Liver (tissue), 9 donors: ENCODE data around the gene PCID2. TPM values are rescaled to one million over a fixed set of nuclear protein-coding genes. Genes with fewer than 3 reads are reported as not detected.

Experiments used
- DNase-seq: peaks from one replicate; pipeline ENCODE4 v3.0.0-alpha.2; 2017; ENCODE audit warnings: low spot score
- H3K27ac ChIP-seq, 2 donors: one replicate each; pipeline ENCODE4 v1.7.0; 2013; ENCODE audit warnings: inconsistent platforms in 2 of 2, low read length in 2 of 2, control low read depth in 1 of 2, low read depth in 1 of 2, mild to moderate bottlenecking in 1 of 2
- H3K27me3 ChIP-seq, 4 donors: one replicate each; pipeline versions ENCODE4 v1.6.1 to v1.7.0; 2013; ENCODE audit warnings: low read length in 3 of 4, inconsistent platforms in 1 of 4, mild to moderate bottlenecking in 1 of 4, moderate library complexity in 1 of 4; ENCODE audit not compliant: control insufficient read depth in 4 of 4, insufficient read depth in 4 of 4
- H3K36me3 ChIP-seq, 4 donors: one replicate each; pipeline versions ENCODE4 v1.6.1 to v1.7.0; 2013; ENCODE audit warnings: low read length in 3 of 4, mild to moderate bottlenecking in 3 of 4, low read depth in 1 of 4, moderate library complexity in 1 of 4; ENCODE audit not compliant: control insufficient read depth in 4 of 4, insufficient read depth in 3 of 4
- H3K4me1 ChIP-seq, 4 donors: one replicate each; pipeline versions ENCODE4 v1.6.1 to v1.7.0; 2013; ENCODE audit warnings: low read length in 3 of 4, mild to moderate bottlenecking in 3 of 4, moderate library complexity in 1 of 4; ENCODE audit not compliant: control insufficient read depth in 4 of 4, insufficient read depth in 4 of 4
- H3K4me3 ChIP-seq, 3 donors: one replicate each; pipeline versions ENCODE4 v1.6.1 to v1.7.0; 2013; ENCODE audit warnings: low read length in 3 of 3, control low read depth in 1 of 3, low read depth in 1 of 3, mild to moderate bottlenecking in 1 of 3
- H3K9ac ChIP-seq, 2 donors: one replicate each; pipeline ENCODE4 v1.7.0; 2013; ENCODE audit warnings: low read length in 2 of 2, mild to moderate bottlenecking in 2 of 2, moderate library complexity in 2 of 2, control low read depth in 1 of 2, low read depth in 1 of 2
- H3K9me3 ChIP-seq, 4 donors: one replicate each; pipeline versions ENCODE4 v1.6.1 to v1.7.0; 2013; ENCODE audit warnings: low read length in 3 of 4; ENCODE audit not compliant: control insufficient read depth in 4 of 4
- EGR1 ChIP-seq, 2 donors: IDR thresholded peaks; 2 replicates each; pipeline ENCODE4 v1.6.1; 2016 to 2018; ENCODE audit warnings: antibody characterized with exemption in 2 of 2, low read depth in 2 of 2
- FOXA1 ChIP-seq: IDR thresholded peaks from 2 replicates; pipeline ENCODE4 v1.6.1; 2016; ENCODE audit warnings: antibody characterized with exemption
- FOXA2 ChIP-seq: IDR thresholded peaks from 2 replicates; pipeline ENCODE4 v1.6.1; 2016; ENCODE audit warnings: antibody characterized with exemption
- GABPA ChIP-seq, 2 donors: IDR thresholded peaks in 1 of 2; conservative IDR thresholded peaks in 1 of 2; 2 replicates each; pipeline ENCODE4 v1.6.1; 2016; ENCODE audit warnings: antibody characterized with exemption in 2 of 2, mild to moderate bottlenecking in 1 of 2, moderate library complexity in 1 of 2
- HNF4A ChIP-seq, 2 donors: conservative IDR thresholded peaks; 2 replicates each; pipeline ENCODE4 v1.6.1; 2016; ENCODE audit warnings: antibody characterized with exemption in 2 of 2, mild to moderate bottlenecking in 2 of 2
- HNF4G ChIP-seq: IDR thresholded peaks from 2 replicates; pipeline ENCODE4 v1.6.1; 2016; ENCODE audit warnings: antibody characterized with exemption
- JUND ChIP-seq, 2 donors: IDR thresholded peaks; 2 replicates each; pipeline ENCODE4 v1.6.1; 2016; ENCODE audit warnings: antibody characterized with exemption in 2 of 2
- NR2F2 ChIP-seq: IDR thresholded peaks from 2 replicates; pipeline ENCODE4 v1.6.1; 2016; ENCODE audit warnings: antibody characterized with exemption
- RAD21 ChIP-seq, 2 donors: IDR thresholded peaks; 2 replicates each; pipeline ENCODE4 v1.6.1; 2016; ENCODE audit warnings: antibody characterized with exemption in 2 of 2, mild to moderate bottlenecking in 2 of 2
- RXRA ChIP-seq, 2 donors: IDR thresholded peaks; 2 replicates each; pipeline ENCODE4 v1.6.1; 2017 to 2018; ENCODE audit warnings: antibody characterized with exemption in 2 of 2, mild to moderate bottlenecking in 1 of 2
- SP1 ChIP-seq: IDR thresholded peaks from 2 replicates; pipeline ENCODE4 v1.6.1; 2018; ENCODE audit warnings: antibody characterized with exemption, mild to moderate bottlenecking
- TAF1 ChIP-seq: conservative IDR thresholded peaks from 2 replicates; pipeline ENCODE4 v1.6.1; 2016; ENCODE audit warnings: antibody characterized with exemption, mild to moderate bottlenecking
- YY1 ChIP-seq: IDR thresholded peaks from 2 replicates; pipeline ENCODE4 v1.6.1; 2016; ENCODE audit warnings: antibody characterized with exemption, mild to moderate bottlenecking
- WGBS: extraction: QIAGEN DNeasy Blood & Tissue Kit; methylation state at CpG from one replicate; pipeline ENCODE4 v1.1.7; 2013; 5-methylcytosine and 5-hydroxymethylcytosine counted together
- polyA plus RNA-seq, 2 donors: library from polyadenylated mRNA; stranded (reverse) in 1 of 2; unstranded in 1 of 2; fragments of 200-250 nt in 1 of 2; fragments of >200 nt in 1 of 2; fragmentation: Nextera tagmentation in 1 of 2; extraction: Ambion mirVana in 1 of 2; gene quantifications; one replicate each; pipeline versions ENCODE4 v1.2.1 to v1.2.3, GENCODE V29; 2013 to 2015
- total RNA-seq, 2 donors: library from RNA; depleted of rRNA; stranded (reverse); fragments of >200 nt; gene quantifications; one replicate each; pipeline ENCODE4 v1.2.3, GENCODE V29; 2014
- TF ChIP-seq, protein P1 (sequence below): IDR thresholded peaks from 2 replicates; pipeline ENCODE4 v1.6.1; 2016; ENCODE audit warnings: antibody characterized with exemption
- TF ChIP-seq, protein P2 (sequence below): fragments of 150-350 bp; IDR thresholded peaks from 2 replicates; pipeline ENCODE4 v1.5.1; 2017; ENCODE audit warnings: improper control_type of control experiment, low read depth, low read length; ENCODE audit not compliant: missing input control
- TF ChIP-seq, protein P3 (sequence below): IDR thresholded peaks from 2 replicates; pipeline ENCODE4 v1.6.1; 2016; ENCODE audit warnings: antibody characterized with exemption, mild to moderate bottlenecking
- TF ChIP-seq, protein P4 (sequence below): IDR thresholded peaks from 2 replicates; pipeline ENCODE4 v1.6.1; 2016; ENCODE audit warnings: antibody characterized with exemption
- TF ChIP-seq, protein P5 (sequence below): IDR thresholded peaks from 2 replicates; pipeline ENCODE4 v1.6.1; 2016; ENCODE audit warnings: antibody characterized with exemption
- donor health status: healthy.
- donor health status: healthy.
- donor health status: healthy.
- donor health status: healthy.
- donor health status: healthy.

PCID2 gene
- total and polyA plus RNA-seq, 4 donors: 13.8 to 39.1 (median 22.7) TPM

DNA sequence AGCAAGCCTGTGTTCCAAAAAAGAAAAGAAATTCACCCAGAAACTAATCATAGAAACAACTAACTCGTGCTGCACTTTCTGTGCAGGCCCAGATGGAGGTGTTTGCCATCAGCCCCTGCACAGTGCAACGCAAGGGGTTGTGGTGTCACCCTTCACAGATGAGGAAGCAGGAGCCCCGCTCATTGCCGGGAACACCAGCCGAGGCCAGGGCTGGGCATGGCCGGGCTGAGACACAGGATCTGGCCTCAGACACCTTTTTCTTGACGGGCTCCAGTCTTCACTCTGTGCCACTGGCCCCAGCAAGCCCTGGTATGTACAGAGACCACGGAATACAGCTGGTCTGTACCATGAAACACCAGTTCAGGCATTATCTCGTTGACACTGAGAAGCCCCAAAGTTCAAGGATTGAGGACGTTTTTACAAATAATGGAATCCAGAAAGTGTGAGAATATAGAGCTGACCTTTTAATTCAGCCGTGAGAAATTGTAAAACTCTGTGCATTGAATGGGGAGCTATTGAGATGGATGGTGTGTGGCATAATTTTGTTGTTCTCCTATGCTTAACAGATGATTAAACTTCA is 44.1 kb upstream of the PCID2 start (continued):
- TF ChIP-seq, protein P1, sequence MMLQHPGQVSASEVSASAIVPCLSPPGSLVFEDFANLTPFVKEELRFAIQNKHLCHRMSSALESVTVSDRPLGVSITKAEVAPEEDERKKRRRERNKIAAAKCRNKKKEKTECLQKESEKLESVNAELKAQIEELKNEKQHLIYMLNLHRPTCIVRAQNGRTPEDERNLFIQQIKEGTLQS: no peak
- TF ChIP-seq FOXA2: no peak

DNA sequence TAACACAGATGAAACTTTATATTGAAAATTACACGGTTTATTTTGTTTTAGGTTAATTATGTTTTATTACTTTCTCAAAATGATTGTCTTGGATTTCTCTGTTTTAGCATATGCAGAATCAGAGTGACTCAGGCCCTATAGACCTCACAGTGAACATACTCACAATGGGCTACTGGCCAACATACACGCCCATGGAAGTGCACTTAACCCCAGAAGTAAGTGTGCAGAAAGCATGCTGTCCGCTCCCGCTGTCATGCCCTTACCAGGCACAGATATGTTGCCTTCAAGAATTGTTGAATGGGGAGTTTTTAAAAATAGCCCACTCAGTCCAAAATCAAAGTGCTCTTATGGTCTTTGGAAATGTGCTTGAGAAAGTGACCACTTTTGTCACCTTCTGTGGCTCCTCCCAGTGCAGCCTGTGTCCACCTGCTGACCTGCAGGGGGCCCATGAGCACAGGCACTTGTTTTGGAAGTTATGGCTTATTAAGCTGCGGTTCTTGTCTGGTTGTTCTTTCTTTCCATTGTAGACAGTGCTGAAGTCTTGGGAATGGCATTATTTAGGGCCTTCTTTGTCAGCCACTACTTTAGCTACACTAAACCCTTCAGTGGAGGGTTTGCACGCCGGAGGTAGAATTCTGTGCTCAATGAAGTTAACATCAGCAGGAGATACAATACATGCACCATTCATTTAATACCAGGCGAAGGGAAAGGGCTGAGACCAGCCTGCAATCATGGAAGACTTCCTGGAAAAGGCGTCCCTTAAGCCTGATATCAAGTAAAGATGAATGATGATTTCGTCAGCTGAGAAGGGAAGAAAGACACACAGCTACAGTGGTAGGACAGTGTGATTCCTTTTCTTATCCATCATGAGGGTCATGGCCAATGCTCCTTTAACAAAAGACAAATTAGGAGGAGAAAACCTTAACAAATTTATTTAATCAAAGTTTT is 37.7 kb upstream of the PCID2 start:
- H3K27me3 ChIP-seq: no peaks in the 10 kb centered on the region

DNA sequence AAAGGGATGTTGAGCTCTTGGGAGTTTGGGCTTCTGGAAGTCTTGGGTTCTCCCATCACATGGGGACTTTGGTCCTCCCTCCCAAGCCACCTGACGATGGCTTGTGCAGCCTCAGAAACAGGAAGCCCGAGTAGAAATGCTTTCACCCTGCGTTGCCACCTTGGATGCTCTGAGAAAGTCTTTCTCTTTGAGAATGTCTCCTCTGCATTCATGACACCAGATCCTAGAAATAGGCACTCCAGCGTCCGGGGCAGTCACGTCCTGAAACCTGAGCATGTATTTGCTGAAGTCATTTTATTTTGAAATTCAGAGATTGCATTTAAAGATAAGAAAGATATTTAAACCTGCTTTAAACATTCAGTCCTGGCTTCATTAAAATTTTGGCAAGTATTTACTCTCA is 35.4 kb upstream of the PCID2 start:
- no peaks in the 10 kb centered on the region for H3K4me1 ChIP-seq
- H3K4me3 ChIP-seq: no peak overlapping the region
- H3K36me3 ChIP-seq: peaks cover 9 to 79% (median 56%) of the 10 kb centered on the region in 4 donors
- H3K9ac ChIP-seq: no peak overlapping the region
- 92% methylated on average over 6 of the region's 6 CpGs for WGBS
- no peak for DNase-seq
- no peak overlapping the region for H3K27ac ChIP-seq
- no peaks in the 10 kb centered on the region for H3K9me3 ChIP-seq
- H3K27me3 ChIP-seq: no peaks in the 10 kb centered on the region
- TF ChIP-seq GABPA (IDR thresholded peaks at IDR 0.05 in 1 of 2, conservative IDR thresholded peaks at IDR 0.05 in 1 of 2) (no peak), NR2F2 (no peak), YY1 (no peak), TAF1 (no peak), FOXA2 (no peak), HNF4A (conservative IDR thresholded peaks at IDR 0.05) (no peak), JUND (IDR thresholded peaks at IDR 0.05) (no peak)
- TF ChIP-seq, protein P2, sequence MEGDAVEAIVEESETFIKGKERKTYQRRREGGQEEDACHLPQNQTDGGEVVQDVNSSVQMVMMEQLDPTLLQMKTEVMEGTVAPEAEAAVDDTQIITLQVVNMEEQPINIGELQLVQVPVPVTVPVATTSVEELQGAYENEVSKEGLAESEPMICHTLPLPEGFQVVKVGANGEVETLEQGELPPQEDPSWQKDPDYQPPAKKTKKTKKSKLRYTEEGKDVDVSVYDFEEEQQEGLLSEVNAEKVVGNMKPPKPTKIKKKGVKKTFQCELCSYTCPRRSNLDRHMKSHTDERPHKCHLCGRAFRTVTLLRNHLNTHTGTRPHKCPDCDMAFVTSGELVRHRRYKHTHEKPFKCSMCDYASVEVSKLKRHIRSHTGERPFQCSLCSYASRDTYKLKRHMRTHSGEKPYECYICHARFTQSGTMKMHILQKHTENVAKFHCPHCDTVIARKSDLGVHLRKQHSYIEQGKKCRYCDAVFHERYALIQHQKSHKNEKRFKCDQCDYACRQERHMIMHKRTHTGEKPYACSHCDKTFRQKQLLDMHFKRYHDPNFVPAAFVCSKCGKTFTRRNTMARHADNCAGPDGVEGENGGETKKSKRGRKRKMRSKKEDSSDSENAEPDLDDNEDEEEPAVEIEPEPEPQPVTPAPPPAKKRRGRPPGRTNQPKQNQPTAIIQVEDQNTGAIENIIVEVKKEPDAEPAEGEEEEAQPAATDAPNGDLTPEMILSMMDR: no peak
- TF ChIP-seq, protein P3, sequence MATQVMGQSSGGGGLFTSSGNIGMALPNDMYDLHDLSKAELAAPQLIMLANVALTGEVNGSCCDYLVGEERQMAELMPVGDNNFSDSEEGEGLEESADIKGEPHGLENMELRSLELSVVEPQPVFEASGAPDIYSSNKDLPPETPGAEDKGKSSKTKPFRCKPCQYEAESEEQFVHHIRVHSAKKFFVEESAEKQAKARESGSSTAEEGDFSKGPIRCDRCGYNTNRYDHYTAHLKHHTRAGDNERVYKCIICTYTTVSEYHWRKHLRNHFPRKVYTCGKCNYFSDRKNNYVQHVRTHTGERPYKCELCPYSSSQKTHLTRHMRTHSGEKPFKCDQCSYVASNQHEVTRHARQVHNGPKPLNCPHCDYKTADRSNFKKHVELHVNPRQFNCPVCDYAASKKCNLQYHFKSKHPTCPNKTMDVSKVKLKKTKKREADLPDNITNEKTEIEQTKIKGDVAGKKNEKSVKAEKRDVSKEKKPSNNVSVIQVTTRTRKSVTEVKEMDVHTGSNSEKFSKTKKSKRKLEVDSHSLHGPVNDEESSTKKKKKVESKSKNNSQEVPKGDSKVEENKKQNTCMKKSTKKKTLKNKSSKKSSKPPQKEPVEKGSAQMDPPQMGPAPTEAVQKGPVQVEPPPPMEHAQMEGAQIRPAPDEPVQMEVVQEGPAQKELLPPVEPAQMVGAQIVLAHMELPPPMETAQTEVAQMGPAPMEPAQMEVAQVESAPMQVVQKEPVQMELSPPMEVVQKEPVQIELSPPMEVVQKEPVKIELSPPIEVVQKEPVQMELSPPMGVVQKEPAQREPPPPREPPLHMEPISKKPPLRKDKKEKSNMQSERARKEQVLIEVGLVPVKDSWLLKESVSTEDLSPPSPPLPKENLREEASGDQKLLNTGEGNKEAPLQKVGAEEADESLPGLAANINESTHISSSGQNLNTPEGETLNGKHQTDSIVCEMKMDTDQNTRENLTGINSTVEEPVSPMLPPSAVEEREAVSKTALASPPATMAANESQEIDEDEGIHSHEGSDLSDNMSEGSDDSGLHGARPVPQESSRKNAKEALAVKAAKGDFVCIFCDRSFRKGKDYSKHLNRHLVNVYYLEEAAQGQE: no peak
- TF ChIP-seq, protein P4, sequence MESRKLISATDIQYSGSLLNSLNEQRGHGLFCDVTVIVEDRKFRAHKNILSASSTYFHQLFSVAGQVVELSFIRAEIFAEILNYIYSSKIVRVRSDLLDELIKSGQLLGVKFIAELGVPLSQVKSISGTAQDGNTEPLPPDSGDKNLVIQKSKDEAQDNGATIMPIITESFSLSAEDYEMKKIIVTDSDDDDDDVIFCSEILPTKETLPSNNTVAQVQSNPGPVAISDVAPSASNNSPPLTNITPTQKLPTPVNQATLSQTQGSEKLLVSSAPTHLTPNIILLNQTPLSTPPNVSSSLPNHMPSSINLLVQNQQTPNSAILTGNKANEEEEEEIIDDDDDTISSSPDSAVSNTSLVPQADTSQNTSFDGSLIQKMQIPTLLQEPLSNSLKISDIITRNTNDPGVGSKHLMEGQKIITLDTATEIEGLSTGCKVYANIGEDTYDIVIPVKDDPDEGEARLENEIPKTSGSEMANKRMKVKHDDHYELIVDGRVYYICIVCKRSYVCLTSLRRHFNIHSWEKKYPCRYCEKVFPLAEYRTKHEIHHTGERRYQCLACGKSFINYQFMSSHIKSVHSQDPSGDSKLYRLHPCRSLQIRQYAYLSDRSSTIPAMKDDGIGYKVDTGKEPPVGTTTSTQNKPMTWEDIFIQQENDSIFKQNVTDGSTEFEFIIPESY: no peak

More for the DNA sequence above, 37.7 kb upstream of the PCID2 start:
- Histone ChIP-seq H3K9me3 (no peaks in the 10 kb centered on the region), H3K4me1 (no peaks in the 10 kb centered on the region), H3K9ac (no peak overlapping the region), H3K27ac (no peak overlapping the region), H3K4me3 (no peak overlapping the region), H3K36me3 (peaks cover 6 to 87% (median 54%) of the 10 kb centered on the region in 4 donors)
- 76% methylated on average over 10 of the region's 10 CpGs for WGBS
- TF ChIP-seq TAF1: no peak
- TF ChIP-seq SP1: no peak
- TF ChIP-seq, protein P5, sequence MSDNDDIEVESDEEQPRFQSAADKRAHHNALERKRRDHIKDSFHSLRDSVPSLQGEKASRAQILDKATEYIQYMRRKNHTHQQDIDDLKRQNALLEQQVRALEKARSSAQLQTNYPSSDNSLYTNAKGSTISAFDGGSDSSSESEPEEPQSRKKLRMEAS: no peak
- TF ChIP-seq RXRA (IDR thresholded peaks at IDR 0.05): no peak
- peak in 1 of 2 donors; percentile 65 for TF ChIP-seq RAD21 (IDR thresholded peaks at IDR 0.05)
- TF ChIP-seq NR2F2: no peak
- TF ChIP-seq FOXA1: no peak
- TF ChIP-seq YY1: no peak
- no peak for TF ChIP-seq HNF4A (conservative IDR thresholded peaks at IDR 0.05)
- TF ChIP-seq FOXA2: no peak
- no peak for TF ChIP-seq EGR1 (IDR thresholded peaks at IDR 0.05; ENCODE audit: low read depth in 2 of 2)
- TF ChIP-seq, protein P2: peak; percentile 26
- no peak for TF ChIP-seq HNF4G
- TF ChIP-seq, protein P1: no peak
- no peak for DNase-seq
